LNCAP (cell line): ENCODE results near the gene VMA21.

Source experiments
- TF ChIP-seq, protein P1 (sequence below): fragments of 450-650 bp; IDR thresholded peaks from 2 replicates; pipeline ENCODE4 v1.5.1; 2017; ENCODE audit warnings: mild to moderate bottlenecking

VMA21 gene

DNA sequence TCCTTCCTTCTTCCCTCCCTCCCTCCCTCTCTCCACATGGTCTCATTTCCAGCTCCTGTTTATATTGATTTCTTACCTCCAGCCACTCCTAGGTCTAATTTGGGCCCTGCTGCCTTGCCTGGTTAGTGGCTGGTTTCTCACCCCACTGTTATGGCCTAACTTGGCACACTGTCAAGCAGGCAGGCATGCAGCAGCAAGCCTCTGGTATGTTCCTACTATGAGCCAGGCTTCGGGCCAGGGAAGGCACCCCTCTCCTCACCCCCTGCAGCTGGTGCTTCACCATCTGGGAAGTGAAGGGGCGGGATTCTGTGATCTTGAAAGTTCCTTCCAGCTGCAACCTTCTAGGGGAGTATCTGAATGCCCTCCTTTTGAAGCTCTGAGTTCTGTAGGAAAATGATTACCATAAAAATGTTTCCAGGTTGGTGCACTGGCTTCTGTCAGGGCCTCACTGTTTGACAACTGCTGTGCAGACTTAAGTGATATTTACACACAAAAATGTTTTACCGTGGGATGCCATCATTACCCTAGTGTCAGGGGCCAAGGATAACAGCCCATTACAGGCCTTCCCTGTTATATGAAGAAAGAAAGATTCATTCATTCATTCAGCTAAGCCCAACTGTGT lies 10.1 kb upstream of the VMA21 start:
- TF ChIP-seq, protein P1, sequence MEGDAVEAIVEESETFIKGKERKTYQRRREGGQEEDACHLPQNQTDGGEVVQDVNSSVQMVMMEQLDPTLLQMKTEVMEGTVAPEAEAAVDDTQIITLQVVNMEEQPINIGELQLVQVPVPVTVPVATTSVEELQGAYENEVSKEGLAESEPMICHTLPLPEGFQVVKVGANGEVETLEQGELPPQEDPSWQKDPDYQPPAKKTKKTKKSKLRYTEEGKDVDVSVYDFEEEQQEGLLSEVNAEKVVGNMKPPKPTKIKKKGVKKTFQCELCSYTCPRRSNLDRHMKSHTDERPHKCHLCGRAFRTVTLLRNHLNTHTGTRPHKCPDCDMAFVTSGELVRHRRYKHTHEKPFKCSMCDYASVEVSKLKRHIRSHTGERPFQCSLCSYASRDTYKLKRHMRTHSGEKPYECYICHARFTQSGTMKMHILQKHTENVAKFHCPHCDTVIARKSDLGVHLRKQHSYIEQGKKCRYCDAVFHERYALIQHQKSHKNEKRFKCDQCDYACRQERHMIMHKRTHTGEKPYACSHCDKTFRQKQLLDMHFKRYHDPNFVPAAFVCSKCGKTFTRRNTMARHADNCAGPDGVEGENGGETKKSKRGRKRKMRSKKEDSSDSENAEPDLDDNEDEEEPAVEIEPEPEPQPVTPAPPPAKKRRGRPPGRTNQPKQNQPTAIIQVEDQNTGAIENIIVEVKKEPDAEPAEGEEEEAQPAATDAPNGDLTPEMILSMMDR: no peak

DNA sequence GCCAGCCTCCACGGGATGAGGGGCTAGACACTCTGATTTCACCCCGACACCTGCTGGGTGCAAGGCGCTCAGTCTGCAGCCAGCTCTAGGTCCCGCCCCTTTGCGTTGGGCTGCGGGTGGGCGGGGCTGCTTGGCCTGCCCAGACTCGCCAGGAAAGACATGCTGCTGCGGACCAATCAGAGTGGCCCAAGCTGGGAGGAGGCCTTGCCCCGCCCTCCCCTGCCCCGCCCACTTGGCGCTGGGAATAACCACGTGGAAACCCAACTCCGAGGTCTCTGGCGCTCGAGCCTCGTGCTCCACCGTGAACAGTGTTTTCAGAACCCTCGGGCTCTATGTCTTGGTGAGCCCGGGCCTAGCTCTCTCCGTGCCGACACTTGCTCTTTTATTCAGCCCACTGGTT lies 5.3 kb upstream of the VMA21 start:
- TF ChIP-seq, protein P1: no peak

DNA sequence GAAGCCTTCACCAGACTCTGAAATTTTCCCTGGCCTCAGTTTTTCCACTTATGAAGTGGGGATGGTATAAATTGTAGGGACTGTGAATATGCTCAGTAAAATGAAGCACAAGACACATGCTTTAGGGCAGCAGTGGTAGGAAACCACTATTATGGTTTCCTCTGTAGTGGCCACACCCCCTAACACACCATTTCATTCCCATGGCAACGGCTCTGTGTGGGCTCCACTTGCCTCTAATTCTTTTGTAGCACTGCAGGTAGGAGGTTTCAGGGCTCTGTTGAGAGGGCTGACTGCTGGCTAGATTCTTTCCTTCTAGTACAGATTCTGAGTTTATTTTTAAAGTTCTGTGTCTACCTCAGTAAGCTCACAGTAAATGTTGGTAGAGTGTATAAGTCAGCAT lies 3.5 kb upstream of the VMA21 start:
- TF ChIP-seq, protein P1: no peak

DNA sequence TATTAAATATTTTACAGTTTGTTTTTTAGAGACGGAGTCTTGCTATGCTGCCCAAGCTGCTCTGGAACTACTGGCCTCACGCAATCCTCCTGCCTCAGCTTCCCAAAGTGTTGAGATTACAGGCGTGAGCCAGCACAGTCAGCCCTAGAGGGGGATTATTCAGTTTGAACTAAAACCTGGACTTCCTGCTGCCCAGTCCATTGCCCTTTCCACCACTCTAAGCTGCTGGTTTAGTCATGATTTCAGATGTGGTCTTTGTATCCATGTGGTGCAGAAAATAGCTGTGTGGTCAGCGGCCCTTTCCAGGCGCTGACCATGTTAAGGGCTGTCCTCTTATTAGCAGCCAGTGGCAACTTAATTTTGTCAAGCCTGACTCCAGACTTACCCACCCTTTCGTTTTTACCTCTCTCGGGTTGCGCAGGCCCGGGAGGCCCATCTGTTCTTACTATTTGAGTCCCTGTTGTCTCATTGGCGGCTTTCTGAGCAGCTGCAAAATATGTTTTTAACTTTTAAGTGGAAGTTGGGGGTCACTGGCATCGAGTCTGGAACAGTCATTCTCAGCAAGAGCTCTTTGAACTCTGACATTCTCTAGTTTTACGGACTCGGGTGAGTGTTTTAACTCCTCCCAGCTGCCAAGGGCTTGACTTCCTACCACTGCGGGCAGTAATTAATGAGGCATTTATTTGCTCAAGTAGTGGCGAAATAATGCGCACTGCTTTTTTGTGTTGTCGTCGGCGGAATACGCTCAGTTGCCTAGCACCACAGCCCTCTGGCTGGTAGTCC lies 773 bp upstream of the VMA21 start:
- TF ChIP-seq, protein P1: no peak

DNA sequence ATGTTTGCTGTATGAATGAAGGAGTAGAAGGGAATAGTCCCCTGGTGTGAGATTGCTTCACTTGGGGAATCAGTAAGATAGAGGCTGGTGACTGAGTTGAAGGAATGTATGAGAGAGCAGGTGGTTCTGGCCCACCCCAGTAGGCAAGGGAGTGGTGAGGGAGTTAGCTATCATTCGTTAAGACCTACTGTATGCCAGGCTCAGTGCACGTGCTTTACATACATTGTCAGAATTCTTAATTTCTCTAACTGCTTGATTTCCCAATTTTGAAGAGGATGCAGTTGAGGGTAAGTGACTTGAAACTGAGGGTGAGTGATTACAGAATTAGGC lies 700 bp downstream of the VMA21 start:
- TF ChIP-seq, protein P1: no peak

DNA sequence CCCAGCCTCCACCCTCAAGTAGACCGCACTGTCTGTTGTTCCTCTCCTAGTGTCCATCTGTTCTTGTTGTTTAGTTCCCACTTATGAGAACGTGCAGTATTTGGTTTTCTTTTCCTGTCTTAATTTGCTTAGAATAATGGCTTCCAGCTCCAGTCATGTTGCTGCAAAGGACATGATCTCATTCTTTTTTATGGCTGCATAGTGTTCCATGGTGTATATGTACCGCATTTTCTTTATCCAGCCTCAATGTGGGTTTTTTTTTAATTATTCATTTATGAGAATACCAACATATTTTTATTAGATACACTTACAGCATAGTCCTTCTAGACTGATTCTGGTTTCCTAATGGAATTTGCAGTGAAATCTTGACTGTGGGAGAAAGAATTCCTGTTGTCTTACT lies 1.3 kb downstream of the VMA21 start:
- TF ChIP-seq, protein P1: no peak

DNA sequence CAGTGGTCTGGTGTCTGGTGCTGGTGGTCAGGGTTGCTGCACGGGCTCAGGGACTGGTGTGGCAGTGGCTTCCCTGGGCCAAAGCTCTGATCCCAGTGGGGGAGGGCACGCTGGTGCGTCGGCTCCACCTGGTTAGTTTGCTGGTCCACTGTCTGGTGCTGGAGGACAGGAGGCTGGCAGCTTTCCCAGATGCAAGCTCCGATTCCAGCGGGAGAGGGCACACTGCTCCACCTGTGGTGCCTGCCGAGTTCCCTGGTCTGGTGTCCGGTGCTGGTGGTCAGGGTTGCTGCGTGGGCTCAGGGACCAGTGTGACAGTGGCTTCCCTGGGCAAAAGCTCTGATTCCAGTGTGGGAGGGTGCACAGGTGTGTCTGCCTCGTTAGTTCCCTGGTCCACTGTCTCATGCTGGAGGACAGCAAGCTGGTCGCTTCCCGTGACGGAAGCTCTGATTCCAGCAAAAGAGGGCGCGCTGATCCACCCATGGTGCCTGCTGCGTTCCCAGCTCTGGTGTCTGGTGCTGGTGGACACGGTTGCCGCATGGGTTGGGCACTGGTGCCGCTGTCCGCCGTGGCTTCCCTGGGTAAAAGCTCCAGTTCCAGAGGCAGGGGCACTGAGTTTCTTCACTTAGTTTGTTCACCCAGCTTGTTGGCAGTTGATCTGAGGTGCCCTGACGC lies 5.8 kb downstream of the VMA21 start:
- TF ChIP-seq, protein P1: no peak
